Stimulated activated CD4-positive, alpha-beta T cell treated with anti-CD3 and anti-CD28 coated beads, Interleukin-12 subunit alpha, Interleukin-12 subunit beta, amount 100 ng/mL, for 48 hours (primary cell): Measurements from ENCODE around the gene TSPAN19.

Experiments
- DNase-seq, 3 donors: peaks; one replicate each; pipeline ENCODE4 v3.0.0-alpha.2; 2020; ENCODE audit warnings: low read depth in 2 of 3, low spot score in 1 of 3

TSPAN19 gene

GRCh38 chr12:85002778-85003296 is 33.2 kb downstream of the TSPAN19 start:
- no peak for DNase-seq

- DNase-seq: no peak
These were observed 35.3 kb downstream of the TSPAN19 start for GRCh38 chr12:85000729-85001128.

GRCh38 chr12:84998341-84998740 is 37.7 kb downstream of the TSPAN19 start:
- DNase-seq: no peak

- no peak for DNase-seq
These were observed 39.3 kb downstream of the TSPAN19 start for GRCh38 chr12:84996759-84997158.

GRCh38 chr12:84995641-84996040 is 40.4 kb downstream of the TSPAN19 start:
- no peak for DNase-seq

GRCh38 chr12:84994426-84994825 is 41.7 kb downstream of the TSPAN19 start:
- DNase-seq: no peak

GRCh38 chr12:84986586-84986985 is 49.5 kb downstream of the TSPAN19 start:
- DNase-seq: no peak

GRCh38 chr12:84986117-84986516 is 50.0 kb downstream of the TSPAN19 start:
- DNase-seq: no peak

- DNase-seq: no peak
These were observed 52.8 kb downstream of the TSPAN19 start for GRCh38 chr12:84983289-84983688.

- DNase-seq: no peak
These were observed 53.2 kb downstream of the TSPAN19 start for GRCh38 chr12:84982888-84983287.

GRCh38 chr12:84978921-84979320 is 57.2 kb downstream of the TSPAN19 start:
- DNase-seq: no peak

- no peak for DNase-seq
These were observed 59.9 kb downstream of the TSPAN19 start for GRCh38 chr12:84976133-84976532.

GRCh38 chr12:84974155-84974815 is 61.8 kb downstream of the TSPAN19 start:
- no peak for DNase-seq

GRCh38 chr12:84973026-84973425 is 63.1 kb downstream of the TSPAN19 start:
- DNase-seq: no peak

- no peak for DNase-seq
These were observed 66.9 kb downstream of the TSPAN19 start for GRCh38 chr12:84969226-84969625.
